Jurkat, Clone E6-1 (cell line): ENCODE data around the gene OR52B4. TPM values are rescaled to one million over a fixed set of nuclear protein-coding genes. Genes with fewer than 3 reads are reported as not detected.
A peak's percentile ranks its signal among the peaks of the same experiment; 100 is the strongest.
"Not testable (repeated sequence)": the region's sequence is repeated elsewhere in the genome, so short reads cannot be mapped to it uniquely, and the experiment has no call there.

Experiments
- DNase-seq: peaks from one replicate; pipeline ENCODE4 v3.0.0-alpha.2; 2011; ENCODE audit warnings: low read depth, low spot score
- H3K4me3 ChIP-seq: 2 replicates; pipeline ENCODE4 v1.5.1; 2011; ENCODE audit warnings: mild to moderate bottlenecking, low read length, control low read depth, moderate library complexity
- polyA plus RNA-seq: library from polyadenylated mRNA; unstranded; fragments of >200 nt; gene quantifications from one replicate; pipeline ENCODE4 v1.2.1, GENCODE V29; 2012; ENCODE audit warnings: missing spikeins; ENCODE audit not compliant: insufficient read length, insufficient read depth

The OR52B4 gene
- polyA plus RNA-seq, result not detected

DNA sequence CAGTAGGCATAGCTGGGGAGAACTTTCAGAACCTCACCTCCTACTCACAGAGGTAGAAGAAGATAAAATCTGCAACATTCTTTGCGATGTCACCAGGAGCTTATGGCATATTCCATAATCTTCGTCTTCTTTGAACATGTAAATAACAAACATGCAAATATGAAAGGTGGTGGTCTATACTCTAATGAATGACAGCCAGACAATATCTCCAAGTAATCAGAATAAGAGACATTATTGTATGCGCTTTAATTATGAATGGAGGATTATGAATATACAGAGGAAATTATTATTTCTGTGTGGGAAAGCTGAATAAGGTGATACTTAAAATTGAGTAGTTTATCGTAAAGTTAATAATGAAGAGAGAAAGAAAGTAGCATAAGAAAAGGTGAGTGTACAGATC is at the start of gene OR52B4:
OR52B4 (minus strand) TSS at position 101 of the 400 bp plus-strand sequence; CDS start at position 10, 91 bp downstream.
- DNase-seq, result no peak
- H3K4me3 ChIP-seq, result no peak within 1 kb of the TSS

DNA sequence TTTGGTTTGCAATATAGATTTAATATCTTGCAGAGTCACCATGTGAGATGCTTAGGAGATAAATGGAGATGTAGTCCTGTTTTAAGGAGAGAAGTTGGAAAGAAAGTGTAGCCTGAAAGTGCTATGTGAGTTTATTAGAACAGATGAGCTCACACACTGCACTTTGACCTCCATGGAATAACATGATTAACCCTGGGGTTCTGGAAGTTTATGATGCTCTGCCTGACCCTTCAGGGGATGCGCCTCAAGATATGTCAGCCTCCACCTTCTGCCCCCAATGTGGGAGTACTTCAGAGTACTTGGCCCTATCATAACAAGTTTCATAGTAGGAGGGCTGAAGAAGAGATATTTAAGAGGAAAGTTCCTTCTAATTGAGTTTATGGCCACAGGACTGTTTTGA is 48.6 kb upstream of the OR52B4 start:
- no peak for DNase-seq
- H3K4me3 ChIP-seq, result no peak overlapping the region

DNA sequence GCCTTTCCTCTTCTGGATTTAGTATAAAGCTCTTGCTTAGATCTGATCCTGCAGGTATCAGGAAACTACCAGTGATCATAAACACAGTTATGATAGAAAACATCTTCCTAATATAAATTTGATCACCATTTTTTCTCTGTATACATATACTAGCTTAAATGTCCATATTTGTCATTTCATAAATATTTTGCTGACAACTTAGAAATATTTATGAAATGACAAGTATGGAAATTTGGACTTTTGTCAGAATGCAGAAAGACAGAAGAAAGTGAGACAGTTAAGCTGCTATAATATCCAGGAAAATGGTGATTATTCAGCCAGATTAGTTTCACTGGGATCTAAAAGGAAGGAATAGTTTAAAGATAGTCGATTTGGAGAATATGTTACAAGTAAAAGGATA is 48.1 kb upstream of the OR52B4 start:
- no peak for DNase-seq
- H3K4me3 ChIP-seq, result no peak overlapping the region

DNA sequence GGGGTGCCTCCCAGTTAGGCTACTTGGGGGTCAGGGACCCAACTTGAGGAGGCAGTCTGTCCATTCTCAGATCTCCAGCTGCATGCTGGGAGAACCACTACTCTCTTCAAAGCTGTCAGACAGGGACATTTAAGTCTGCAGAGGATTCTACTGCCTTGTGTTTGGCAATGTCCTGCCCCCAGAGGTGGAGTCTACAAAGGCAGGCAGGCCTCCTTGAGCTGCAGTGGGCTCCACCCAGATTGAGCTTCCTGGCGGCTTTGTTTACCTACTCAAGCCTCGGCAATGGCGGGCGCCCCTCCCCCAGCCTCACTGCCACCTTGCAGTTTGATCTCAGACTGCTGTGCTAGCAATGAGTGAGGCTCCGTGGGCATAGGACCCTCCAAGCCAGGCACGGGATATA is 38.0 kb upstream of the OR52B4 start:
- DNase-seq, result peak; percentile 66
- H3K4me3 ChIP-seq, result not testable (repeated sequence)

DNA sequence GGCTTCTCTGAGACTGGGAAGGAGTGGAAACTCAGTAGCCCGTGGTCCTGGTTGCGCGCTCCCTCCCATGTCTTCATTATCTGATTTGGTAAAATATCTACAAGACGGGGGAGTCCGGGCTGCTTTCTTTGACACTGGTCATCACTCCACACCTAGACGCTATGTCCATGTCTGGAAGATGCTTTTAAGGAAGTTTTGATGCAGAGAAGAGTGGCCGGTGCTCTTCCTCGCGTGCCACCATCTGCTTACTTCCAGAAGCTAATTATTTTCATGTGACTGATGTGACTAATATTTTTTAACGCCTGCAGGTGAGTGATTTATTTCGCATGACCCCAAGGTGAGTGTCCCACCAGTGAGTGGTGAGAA is 25.7 kb upstream of the OR52B4 start:
- peak overlapping the region; percentile 94 for H3K4me3 ChIP-seq
- no peak for DNase-seq

DNA sequence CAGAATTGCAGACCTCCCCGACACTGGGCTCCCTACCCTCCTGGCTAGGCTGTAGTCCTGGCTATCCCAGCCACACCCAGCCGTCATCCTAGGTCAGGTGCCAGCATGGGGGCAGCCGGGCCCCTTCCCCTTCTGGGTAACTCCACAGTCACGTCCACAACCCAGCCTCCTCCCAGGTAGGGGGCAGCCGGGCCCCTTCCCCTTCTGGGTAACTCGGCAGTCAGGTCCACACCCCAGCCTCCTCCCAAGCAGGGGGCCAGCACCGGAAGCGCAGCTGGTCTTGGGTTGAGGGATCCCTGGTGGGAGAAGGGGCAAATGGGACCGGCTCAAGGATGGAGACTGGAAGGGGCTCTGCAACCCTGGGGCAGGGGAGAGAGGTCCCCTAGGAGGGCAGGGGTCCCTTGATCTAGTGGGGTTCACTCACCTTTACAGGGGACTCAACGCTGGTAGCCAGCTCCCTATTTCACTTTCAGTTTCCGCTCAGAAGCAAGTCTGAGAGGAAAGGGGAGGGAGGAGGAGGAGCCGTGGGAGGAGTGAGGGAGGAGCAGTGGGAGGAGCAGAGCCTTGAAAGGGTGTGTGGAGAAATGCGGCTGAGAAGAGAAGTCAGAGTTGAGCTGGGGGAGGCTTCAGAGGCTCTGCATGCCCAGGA is 25.1 kb upstream of the OR52B4 start, which contains the start of gene TRIM21:
TRIM21 (minus strand) TSS at position 494 of the 649 bp plus-strand sequence. CDS start 3,293 bp downstream, outside the sequence.
- DNase-seq, result peak; percentile 83
- peak within 1 kb of the TSS; percentile 94 for H3K4me3 ChIP-seq

DNA sequence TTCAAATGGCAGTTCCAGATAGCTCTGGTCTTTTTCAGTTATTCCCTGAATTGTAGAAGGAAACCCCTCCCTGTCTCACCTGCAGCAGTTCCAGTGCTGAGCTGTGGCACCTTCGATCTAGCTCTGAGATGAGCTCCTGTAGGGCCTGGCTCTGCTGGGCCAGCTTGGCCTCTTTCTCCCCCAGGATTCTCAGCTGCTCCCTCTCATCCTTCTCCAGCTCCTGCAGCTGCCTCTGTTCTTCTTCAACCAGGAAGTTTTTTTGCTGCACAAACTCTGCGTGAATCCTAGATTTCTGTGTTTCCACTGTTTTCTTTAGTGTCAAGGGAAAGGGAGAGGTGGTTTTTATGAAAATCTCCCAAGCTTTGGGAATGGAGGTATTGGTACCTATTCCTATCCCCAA is 20.0 kb upstream of the OR52B4 start:
- no peak for DNase-seq
- H3K4me3 ChIP-seq, result no peak overlapping the region

DNA sequence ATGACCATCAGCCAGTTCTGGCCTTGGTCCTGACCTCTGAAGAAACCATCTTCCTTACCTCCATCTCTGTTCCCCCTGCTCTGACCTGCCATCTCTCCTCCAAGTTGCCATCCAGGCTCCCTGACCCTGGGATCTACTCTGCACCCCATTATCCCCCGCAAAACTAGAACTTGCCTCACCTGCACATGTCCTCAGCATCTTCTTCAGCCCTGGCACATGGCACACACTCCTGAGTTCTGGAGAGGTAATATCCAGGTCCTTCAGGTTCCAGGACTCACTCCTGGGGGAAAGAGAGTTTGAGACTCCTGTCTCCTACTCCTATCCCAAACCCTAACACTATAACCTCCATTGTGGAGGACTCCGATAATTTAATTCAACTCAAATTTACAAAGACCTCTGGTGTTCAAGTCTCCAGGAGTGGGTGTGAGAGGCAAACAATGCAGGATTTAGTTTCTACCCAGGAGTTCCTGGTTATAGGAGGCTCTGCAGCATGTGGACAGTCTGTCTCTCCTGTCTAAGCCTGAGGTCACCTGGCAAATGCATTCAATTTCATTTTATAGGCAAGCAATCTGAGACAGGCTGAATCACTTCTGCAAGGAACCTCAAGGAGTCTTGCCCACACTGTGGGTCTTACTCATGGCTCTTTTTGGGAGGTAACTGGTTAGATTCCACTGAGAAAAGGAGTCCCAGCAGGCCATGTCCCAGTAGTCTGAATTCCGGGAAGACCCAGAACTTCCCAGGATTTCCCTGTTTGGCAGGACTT is 18.0 kb upstream of the OR52B4 start:
- H3K4me3 ChIP-seq, result no peak overlapping the region
- DNase-seq, result no peak

DNA sequence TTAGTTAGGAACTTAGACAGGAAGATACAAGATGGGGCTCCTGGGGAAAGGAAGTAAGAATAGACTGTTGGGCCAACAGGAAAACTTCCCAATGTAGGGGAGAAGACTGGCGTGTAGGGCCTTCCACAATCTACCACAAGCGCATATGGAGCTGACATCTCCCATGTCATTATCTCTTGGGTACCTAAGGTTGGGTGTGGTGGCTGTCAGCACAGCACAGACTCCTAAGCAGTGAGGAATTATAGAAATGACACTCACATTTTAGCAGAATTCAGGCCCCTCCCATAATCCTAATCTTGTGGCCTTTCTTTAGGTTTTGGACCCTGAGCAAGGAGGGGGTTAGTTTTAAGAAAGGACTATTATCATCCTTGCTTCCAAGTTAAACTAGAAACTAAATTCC is 13.7 kb upstream of the OR52B4 start:
- no peak overlapping the region for H3K4me3 ChIP-seq
- no peak for DNase-seq

DNA sequence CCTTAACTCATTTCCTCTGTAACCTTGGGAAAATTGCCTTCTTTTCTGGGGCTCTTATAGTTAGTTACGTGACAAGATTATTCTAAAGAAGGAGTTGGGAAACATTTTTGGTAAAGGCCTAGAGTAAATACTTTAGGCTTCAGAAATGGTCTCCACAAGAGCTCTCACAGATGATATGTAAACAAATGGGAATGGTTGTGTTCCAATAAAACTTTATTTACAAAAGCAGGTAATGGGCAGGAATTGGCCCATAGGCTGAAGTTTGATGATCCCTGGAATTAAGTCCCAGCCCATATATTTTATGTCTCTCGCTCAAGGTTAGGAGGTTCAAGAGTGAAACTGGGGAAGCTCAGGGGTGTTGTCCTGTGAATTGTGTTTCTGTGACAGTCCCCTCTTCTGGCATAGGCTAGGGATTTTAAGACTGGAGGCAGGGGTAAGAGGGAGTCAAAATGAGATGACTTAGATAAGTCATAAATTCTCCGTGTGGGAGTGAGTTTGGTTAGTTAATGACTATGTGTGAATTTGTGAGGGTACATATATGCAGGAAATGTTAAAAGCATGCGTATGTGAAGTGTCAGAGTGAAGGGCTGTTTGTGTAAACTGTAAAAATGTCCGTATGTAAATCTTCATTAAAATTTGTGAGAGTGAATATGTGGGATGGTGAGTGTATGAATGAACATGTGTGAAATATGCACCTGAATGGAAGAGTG is 7.4 kb upstream of the OR52B4 start:
- no peak overlapping the region for H3K4me3 ChIP-seq
- DNase-seq, result no peak

DNA sequence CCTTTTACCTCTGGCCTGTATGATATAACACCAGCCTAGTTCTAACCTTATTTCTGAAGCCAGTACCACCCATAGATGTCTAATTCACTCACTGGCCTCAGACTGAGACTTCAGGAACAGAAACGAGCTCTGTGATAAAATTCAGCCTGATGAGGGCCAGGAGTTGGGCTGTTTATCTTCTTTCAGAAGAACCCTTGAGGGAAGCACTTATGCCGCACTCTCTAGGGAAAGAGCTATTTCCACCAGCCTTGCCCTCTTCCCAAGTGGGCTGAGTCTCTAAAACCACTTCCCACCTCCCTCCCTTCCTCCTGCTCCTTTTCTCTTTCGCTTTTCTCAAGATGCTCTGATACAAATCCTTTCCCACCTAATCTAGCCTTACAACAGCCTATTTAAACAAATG is 2.0 kb upstream of the OR52B4 start:
- DNase-seq, result no peak
- H3K4me3 ChIP-seq, result no peak overlapping the region

DNA sequence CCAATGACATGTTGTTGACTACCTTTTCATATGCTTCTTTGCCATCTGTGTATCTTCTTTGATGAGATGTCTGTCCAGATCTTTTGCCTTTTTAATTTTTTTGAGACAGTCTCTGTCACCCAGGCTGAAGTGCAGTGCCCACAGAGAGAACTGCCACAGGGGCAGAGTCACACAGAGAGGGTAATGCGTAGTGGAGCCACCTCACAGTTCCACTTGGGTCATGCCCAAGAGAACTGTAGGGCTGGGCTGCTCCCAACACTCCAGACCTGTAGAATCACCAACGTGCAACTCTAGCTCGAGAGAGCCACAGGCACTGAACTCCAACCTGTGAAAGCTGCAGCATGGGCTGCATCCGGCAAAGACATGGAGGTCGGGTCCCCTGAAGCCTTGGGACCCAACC is 20.0 kb downstream of the OR52B4 start:
- DNase-seq, H3K4me3 ChIP-seq: not testable (repeated sequence)

DNA sequence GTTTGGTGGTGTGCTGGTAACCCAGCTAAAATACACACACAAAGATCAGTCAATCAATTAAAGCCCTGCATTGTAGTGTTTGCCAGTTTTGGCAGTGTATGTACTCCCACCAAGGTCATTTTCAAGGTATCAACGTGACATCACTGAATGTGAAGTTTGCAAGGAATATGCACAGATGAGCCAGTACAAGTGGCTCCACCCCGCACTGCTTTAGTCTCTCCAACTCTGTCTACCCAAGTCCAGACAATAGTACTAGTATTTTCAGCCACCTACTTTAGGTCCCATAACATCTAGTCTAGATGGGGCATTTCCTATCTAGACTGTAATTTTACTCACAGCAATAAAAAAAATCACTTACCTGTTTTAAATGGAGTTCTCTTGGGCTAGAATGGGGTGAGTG is 22.8 kb downstream of the OR52B4 start:
- not testable (repeated sequence) for H3K4me3 ChIP-seq, DNase-seq

DNA sequence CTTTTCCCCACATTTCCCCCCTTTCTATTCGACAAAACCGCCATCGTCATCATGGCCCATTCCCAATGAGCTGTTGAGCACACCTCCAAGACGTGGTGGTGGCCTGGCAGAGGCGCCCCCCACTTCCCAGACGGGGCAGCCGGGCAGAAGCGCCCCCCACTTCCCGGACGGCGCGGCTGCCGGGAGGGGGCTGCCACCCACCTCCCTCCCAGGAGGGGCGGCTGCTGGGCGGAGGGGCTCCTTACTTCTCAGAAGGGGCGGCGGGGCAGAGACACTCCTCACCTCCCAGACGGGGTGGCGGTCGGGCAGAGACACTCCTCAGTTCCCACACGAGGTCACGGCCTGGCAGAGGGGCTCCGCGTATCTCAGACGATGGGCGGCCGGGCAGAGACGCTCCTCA is 33.8 kb downstream of the OR52B4 start:
- not testable (repeated sequence) for H3K4me3 ChIP-seq, DNase-seq
